ENCODE results near the gene C1QTNF12. TPM values are rescaled to one million over a fixed set of nuclear protein-coding genes. Genes with fewer than 3 reads are reported as not detected.

Gene C1QTNF12
- total and polyA plus RNA-seq, 2 donors (not counting 3 experiments of a cell fraction or from before 2014, with no cell fraction given), result 1.0 to 1.9 TPM

- H3K9ac ChIP-seq (replicated peaks; ENCODE audit: extremely low read depth, insufficient read depth, low read length), result no peak overlapping the region
- H3K36me3 ChIP-seq (ENCODE audit: control insufficient read depth in 2 of 2, extremely low read depth in 1 of 2, insufficient read depth in 2 of 2, low read length in 2 of 2), result no peaks in the 10 kb centered on the region
- intact Hi-C loops (cut with micrococcal nuclease) (no loop called here), dilution Hi-C loops (cut with MboI; ENCODE audit: extremely low pct_ligation_motif_present, low sequenced_read_pairs) (no loop called here)
- FAIRE-seq (no peak), DNase-seq (ENCODE audit: low read depth, low spot score) (no peak)
- TF ChIP-seq POLR2A (IDR thresholded peaks at IDR 0.05; ENCODE audit: low read depth, low read length), result no peak
- TF ChIP-seq MYC (IDR thresholded peaks at IDR 0.05; ENCODE audit: low read depth, low read length), result no peak
- TF ChIP-seq EZH2 (IDR thresholded peaks at IDR 0.05; ENCODE audit: borderline replicate concordance, low read depth, low read length, severe bottlenecking), result no peak
- no peak for TF ChIP-seq JUN (IDR thresholded peaks at IDR 0.05; ENCODE audit: borderline replicate concordance, insufficient read depth, insufficient read length, low read depth)
- no peak for TF ChIP-seq GATA2 (IDR thresholded peaks at IDR 0.05; ENCODE audit: insufficient read depth, insufficient read length, low read depth, low read length)
- TF ChIP-seq POLR2AphosphoS5 (IDR thresholded peaks at IDR 0.05; ENCODE audit: insufficient read depth, low read depth, low read length), result no peak
- TF ChIP-seq CTCF (IDR thresholded peaks at IDR 0.05; ENCODE audit: extremely low read depth in 1 of 2, insufficient read depth in 1 of 2, low read depth in 1 of 2, low read length in 2 of 2), result no peak
- TF ChIP-seq MAX (IDR thresholded peaks at IDR 0.05; ENCODE audit: insufficient read depth, insufficient read length), result no peak
- TF ChIP-seq FOS (IDR thresholded peaks at IDR 0.05; ENCODE audit: borderline replicate concordance, insufficient read depth, low read length), result no peak
- H3K27ac ChIP-seq (ENCODE audit: insufficient read depth, low read depth, low read length), result no peak overlapping the region
- H4K20me1 ChIP-seq (replicated peaks; ENCODE audit: control insufficient read depth, extremely low read depth, insufficient read depth, low read length), result no peaks in the 10 kb centered on the region
- no peak overlapping the region for H2AFZ ChIP-seq (ENCODE audit: low read depth, low read length)
- no TSS peak for BruUV-seq (replicated peaks)
- ChIA-PET CTCF (no interaction called here), POLR2A (no interaction called here)
- H3K4me2 ChIP-seq (ENCODE audit: insufficient read depth, low read length), result no peak overlapping the region
- H3K4me1 ChIP-seq (ENCODE audit: control insufficient read depth, extremely low read depth, insufficient read depth, low read length), result no peaks in the 10 kb centered on the region
- H3K4me3 ChIP-seq (replicated peaks in 1 of 3; ENCODE audit: insufficient read depth in 1 of 3, low read depth in 1 of 3, low read length in 3 of 3), result no peak overlapping the region
- peaks cover 3 to 15% of the 10 kb centered on the region in 2 experiments for H3K27me3 ChIP-seq (ENCODE audit: control insufficient read depth in 2 of 2, insufficient read depth in 2 of 2, low read length in 2 of 2)
- no peaks in the 10 kb centered on the region for H3K9me1 ChIP-seq (replicated peaks; ENCODE audit: control insufficient read depth, extremely low read depth, insufficient read depth, low read length)
- no peaks in the 10 kb centered on the region for H3K79me2 ChIP-seq (ENCODE audit: control insufficient read depth, insufficient read depth, low read length)
- H3K9me3 ChIP-seq (replicated peaks; ENCODE audit: control insufficient read depth, insufficient read depth, low read length), result no peaks in the 10 kb centered on the region
These were observed 37.6 kb downstream of the C1QTNF12 start for GRCh38 chr1:1208713-1209433.
